ENCODE results near the gene PTTG1.
"Not testable (repeated sequence)": the region's sequence is repeated elsewhere in the genome, so short reads cannot be mapped to it uniquely, and the experiment has no call there.

PTTG1 gene

DNA sequence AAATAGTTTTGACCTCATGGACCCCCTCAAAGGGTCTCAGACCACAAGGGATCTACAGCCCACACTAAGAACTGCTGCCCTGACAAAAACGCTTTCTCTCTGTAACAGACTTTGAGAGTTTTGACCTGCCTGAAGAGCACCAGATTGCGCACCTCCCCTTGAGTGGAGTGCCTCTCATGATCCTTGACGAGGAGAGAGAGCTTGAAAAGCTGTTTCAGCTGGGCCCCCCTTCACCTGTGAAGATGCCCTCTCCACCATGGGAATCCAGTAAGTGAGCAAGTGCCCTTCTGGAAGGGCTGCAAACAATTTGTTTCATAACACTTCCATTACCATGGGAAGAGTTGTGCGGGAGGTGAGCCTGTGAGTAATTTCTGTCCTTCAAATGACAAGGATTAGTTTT lies 6.0 kb downstream of the PTTG1 start:
- DNase-seq = no peak

DNA sequence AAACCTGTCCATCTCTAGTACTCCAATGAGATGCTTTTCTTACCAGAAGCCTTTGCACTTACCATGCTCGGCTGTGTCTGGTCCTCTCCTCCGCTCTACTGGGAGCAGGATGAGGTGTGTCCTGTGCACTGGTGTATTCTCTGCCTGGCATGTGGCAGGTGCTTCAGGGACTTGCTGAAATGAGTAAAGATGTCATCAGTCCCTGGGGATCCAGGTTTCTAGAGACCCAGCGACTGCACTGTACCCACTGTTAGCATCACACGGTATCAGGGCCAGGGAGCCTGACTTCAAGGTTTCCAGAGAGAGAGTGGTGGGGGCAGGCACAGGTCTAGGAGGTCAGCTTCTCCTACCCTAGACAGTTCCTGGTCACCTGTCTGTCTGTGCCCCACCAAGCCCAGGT lies 10.5 kb downstream of the PTTG1 start:
- no peak for DNase-seq

DNA sequence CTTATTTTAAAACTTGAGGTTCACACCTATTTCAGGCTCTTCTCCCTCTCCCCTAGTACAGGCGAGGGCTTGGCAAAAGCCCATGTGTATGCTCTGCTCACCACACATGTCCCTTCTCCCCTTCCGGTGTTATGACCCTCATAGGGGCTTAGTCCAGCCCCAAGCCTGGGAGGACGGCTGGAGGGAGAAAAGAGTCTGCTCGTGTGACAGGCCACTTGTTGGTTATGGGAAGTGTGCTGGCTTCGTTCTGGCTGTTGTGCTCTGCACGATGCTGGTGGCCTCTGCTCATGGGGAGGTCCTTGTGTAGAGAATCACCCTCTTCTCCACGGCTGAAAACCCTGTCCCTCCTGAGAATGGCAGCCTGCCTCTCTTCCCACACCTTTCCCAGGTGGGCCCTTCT lies 11.1 kb downstream of the PTTG1 start:
- DNase-seq = no peak

DNA sequence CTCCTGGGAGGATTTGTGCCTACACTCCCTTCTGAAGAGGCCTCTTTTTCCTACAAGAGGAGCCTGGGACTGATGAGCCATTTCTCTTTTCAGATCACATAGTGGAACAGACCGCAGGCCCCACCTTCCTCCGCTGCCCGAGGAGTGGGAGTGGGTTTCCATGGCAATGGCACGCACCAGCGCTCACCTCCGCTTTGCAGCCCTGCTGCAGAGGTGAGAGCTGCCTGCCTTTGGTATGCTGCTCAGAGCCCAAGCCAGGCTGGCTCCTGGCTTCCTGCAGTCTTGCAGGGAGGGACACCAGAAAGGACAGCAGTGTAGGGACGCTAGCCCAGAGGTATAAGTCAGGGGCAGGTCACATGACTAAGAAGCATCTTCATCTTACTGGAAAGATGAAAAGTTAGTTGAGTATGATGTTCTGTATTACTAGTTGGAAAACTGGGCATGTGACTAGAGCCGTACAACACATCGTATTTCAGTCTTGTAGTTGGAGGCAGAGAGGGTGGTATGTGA lies 12.4 kb downstream of the PTTG1 start:
- DNase-seq = peak; percentile 84

DNA sequence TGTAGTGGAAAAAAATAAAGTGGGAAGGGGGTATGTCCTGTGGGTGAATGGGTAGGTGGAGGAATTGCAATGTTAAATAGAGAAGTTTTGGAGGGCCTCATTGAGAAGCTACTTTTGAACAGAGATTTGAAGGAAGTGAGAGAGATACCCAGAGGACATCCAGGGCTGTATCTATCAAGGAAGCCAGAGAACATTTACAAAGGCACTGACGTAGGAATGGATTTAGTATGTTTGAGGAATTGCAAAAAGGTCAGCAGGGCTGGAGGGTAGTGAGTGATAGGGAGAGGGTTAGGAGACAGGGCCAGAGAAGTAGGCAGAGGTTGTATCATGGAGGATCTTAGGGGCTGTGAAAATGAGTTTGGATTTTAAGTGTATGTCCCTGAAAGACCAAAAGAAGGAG lies 13.9 kb downstream of the PTTG1 start:
- no peak for DNase-seq

DNA sequence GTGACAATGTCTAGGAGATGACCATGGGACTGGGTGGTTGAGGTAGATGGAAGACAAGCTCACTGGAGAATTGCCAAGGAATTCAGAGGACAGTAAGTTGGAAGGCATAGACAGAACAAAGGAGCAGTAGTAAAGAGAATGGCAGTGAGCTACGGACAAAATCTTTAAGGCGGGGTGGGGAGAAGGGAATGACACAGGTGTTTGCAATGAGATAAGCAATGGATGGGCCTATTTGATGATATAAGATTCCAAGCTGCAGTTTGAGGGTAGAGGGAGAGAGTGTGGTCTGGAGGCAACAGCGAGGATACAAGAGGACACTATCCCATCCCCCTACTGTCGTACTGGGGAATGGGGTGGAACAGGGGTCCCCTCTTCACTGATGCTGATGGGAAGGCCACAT lies 14.4 kb downstream of the PTTG1 start:
- no peak for DNase-seq

DNA sequence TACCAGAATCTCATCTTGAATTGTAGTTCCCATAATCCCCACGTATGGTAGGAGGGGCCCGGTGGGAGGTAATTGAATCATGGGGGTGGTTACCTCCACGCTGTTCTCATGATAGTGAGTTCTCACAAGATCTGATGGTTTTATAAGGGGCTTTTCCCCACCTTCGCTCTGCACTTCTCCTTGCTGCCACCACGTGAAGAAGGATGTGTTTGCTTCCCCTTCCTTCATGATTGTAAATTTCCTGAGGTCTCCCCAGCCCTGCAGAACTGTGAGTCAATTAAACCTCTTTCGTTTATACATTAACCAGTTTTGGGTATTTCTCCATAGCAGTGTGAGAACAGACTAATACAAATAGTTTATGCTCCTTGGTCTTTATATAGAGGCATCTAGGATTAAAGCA lies 15.0 kb downstream of the PTTG1 start:
- not testable (repeated sequence) for DNase-seq

DNA sequence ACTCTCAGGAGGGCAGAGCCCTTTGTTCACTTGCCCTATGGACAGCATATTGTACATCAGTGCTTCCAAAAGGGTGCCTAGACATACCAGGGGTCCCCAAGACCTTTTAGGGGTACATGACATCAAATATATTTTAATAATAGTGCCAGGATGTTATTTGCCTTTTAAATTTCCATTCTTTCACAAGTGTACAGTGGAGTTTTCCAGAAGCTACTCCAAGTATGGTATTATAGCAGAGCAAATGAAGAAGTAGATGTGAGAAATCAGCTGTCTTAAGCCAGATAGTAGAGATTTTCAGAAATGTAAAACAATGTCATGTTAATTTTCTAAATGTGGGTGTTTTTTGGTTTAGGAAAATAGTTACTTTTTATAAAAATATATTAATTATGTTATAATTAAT lies 15.6 kb downstream of the PTTG1 start:
- DNase-seq = no peak

DNA sequence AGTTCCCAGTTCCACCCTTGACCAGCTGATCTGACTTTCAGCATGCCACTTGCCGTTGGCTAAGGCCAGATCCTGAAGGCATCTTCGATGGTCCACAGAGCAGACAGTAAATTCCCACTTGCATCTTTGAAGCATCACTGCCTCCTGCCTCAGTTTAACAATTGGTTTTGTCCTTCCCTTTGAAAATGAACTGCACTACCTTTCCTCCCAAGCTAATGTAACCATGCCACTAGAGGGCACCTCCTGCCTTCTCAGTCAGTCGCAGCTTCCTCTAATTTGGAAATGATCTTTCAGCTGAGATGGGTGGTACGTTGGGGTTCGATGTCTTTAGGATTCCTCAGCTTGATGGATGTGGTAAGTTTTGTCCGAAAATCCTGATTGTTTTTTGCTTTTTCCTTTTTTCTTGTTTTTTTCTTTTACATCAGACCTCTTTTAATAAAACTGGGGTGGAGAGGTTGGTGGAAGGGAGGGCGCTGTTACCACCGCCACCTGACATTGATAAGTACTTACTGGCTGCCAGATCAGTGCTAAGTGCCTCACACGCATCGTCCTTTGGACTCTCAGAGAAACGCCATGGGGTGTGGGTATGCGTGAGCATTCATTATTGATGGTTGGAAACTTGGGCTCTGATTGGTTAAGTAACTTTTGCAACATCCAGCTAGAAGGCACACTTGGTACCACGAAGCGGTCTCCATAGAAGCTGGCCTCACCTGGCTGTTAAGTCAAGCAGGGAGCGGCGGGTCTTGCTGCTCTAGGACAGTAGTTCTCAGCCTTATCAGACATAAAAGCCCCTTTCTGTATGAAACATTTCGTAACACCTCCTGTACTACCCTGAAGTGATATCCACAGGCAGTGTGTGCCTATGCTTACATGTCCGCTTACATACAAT lies 16.9 kb downstream of the PTTG1 start:
- peak; percentile 80 for DNase-seq

DNA sequence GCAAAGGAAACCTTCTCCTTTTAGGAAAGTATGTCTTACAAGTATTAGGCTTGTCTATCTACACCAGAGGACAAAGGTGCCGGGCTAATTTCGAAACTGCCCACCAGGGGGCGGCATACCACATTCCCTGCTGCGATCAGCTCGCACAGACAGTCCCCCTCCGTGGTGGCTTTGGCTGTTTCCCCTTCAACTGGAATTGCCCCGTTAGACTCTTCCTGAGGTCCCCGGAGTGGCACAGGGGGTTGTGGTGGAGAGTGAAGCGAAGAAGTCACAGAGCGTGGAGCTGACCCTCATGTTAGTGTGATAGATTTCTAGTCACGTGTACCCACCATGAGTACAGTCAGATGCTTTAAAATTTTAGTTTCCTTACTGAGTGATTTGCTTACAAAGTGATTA lies 17.5 kb downstream of the PTTG1 start:
- peak; percentile 94 for DNase-seq

DNA sequence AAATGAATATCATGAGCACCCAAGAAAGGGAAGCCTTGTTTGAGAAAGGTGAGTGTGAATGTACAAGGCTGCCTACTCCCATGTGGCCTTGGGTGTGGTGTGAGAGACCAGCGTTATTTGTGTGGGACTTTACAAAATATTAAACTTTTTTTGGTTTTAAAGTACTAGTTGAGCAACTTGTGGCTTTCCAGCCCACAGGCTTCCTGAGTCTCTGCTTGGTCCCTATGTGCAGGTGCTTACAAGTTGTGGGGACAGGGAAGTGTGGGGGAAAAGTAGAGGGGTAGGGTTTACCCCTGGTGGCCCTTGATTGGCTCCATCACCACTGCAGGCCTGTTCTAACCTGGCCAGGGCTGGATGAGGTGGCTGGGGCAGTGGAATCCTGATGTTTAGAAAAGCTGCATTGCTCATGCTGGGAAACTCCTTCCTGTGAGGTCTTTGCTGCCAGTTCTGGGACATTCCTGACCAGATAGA lies 19.7 kb downstream of the PTTG1 start:
- DNase-seq = no peak

DNA sequence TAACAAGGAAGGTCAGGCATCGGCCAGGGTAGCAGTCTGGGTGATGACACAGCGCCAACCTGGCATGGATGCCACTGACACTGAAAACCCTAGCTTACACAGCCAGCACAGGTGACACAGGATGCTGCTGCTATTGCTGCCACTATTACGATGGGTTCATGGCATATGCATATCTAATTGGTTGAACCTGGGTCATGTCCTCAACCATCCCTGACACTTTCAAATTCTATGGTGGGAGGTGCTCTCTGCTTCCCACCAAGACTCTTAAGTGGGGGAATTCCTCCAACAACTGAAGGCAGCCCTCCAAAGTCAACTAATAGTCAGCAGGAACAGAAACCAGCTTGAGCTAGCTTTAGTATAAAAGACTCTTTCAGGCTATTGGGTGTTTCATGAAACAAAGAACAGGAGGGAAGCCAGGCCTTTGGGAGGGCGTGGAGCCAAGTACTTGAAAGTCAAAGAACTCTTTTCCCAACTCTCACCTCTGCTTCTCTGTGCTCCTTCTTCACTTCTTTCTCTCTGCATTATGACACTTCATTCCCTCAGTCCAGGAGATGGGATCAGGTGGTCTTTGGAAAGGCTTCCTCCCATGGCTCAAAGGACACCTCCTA lies 21.3 kb downstream of the PTTG1 start:
- DNase-seq = no peak

DNA sequence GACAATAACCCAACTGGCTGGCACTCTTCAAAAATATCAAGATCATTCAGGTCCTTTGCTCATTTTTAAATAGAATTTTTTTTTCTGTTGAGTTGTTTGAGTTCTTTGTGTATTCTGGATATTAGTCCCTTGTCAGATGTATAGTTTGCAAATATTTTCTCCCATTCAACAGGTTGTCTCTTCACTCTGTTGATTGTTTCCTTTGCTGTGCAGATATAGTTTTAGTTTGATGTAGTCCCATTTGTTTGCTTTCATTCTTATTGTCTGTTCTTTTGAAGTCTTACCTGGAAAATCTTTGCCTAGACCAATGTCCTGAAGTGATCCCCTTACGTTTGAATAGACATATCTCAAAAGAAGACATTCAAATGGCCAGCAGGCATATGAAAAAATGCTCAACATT lies 22.8 kb downstream of the PTTG1 start:
- no peak for DNase-seq

DNA sequence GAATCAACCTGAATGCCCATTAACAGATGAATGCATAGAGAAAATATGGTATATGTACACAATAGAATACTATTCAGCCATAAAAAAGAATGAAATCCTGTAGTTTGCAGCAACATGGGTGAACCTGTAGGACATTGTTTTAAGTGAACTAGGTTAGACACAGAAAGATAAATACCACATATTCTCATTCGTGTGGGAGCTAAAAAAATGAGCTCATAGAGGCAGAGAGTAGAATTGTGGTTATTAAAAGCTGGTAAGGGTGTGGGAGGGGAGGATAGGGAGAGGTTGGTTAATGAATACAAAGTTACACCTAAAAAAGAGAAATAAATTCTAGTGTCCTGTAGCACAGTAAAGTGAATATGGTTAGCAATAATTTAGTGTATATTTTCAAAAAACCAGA lies 23.5 kb downstream of the PTTG1 start:
- DNase-seq = no peak

DNA sequence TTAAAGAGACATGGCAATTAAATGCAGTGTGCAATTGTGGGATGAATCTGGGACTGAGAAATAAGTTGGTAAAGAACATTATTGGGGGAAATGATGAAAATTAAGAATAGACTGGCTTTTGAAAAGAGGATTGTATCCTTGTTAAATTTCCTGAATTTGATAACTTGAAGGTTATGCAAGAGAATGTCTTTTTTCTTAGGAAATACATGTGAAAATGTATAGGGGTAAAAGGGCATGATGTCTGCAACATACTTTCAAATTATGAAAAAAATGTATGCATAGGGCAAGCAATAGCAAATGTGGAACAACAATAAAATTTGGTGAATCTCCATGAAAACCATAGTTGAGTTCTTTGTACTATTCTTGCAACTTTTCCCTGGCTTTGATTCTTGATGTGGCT lies 24.1 kb downstream of the PTTG1 start:
- DNase-seq = no peak

DNA sequence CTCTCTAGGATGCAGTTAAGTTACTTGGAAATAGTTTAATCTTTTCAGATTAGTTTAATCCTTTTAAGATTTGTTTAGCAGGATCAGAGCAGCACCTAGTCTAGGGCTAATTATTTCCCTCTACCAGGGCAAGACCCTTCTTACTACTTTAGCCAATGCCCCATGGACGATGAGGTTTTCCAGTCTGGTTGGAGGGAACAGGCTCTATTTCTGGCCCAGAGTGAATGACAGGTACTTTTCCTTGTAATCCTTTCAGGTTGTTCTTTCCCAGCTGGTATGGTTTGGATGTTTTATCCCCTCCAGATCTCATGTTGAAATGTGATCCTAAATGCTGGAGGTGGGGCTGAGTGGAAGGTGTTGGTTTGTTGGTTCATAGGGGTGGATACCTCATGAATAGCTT lies 27.2 kb downstream of the PTTG1 start:
- no peak for DNase-seq

DNA sequence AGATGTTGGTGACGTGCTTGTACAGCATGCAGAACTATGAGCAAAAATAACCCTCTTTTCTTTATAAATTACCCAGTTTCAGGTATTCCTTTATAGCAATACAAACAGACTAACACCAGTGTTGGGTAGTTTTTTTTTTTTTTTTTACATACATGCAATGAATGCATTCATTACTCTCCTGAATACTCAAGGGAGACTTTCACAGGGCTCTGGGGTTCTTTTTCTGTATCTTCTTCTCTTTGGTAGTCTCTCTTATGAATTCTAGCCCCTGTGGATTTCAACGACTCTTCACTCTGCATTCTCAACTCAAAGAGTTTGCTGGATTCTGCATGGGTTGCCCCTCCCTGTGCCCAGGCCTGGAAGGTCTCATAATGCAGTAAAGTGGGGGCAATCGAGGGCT lies 27.8 kb downstream of the PTTG1 start:
- DNase-seq = no peak

DNA sequence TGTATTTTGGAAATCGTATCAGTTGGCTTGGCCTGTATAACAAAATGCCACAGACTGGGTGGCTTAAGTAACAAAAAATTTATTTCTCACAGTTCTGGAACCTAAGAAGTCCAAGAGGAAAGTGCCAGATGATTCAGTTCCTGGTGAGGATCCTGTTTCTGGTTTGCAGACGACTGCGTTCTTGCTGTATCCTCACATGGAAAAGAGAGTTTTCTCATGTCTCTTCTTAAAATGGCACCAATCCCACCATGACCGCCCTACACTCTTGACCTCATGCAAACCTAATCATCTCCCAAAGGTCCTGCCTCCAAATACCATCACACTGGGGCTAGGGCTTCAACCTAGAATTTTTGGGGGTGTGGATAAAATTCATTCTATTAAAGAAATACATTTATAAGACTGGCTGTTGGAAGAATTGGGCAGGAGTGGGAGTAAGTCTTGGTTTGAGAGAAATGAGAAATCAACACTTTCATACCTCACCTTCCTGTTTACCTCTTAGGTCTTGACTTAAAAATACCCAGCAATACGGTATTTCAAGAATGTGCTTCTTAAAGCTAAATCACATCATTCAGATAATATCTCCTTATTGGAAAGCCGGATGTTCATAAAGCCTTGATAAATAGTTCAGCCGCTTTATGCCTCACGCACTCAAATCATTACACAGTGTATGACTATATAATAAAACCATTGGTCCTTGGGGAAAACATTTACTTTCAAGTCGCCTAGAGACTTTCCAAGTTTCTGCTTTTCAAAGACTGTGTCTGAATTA lies 28.7 kb downstream of the PTTG1 start:
- no peak for DNase-seq

DNA sequence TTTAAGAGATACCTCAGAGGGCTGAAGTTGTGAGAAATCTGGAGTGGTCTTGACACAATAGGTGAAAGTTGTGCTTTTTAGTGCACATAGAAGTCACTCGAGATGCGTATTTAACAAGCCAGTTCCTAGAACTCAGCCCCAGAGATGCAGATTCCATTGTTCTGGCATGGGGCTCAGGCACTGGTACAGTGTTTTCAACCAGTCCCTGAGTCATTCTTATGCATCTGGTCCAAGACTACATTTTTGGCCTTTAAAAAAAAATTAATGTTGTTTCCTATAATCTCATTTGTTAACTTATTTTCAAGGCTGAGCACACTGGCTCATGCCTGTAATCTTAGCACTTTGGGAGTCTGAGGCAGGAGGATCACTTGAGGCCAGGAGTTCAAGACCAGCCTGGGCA lies 29.6 kb downstream of the PTTG1 start:
- no peak for DNase-seq

DNA sequence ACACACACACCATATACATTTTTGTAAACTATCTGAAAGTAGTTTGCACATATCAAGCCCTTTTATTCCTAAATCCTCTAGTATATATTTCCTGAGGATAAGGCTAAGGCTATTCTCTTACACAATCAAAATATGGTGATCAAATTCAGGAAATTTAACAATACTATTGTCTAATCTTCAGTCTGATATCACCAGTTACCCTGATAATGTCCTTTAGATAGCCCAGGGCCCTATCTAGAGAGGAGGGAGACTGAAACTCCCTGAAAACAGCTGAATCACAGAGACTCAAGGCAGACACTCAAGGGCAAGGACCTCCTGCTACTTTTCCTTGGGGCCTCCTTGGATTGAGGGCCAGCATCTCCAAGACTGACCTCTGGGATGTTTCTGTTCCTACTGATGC lies 30.4 kb downstream of the PTTG1 start:
- no peak for DNase-seq

DNA sequence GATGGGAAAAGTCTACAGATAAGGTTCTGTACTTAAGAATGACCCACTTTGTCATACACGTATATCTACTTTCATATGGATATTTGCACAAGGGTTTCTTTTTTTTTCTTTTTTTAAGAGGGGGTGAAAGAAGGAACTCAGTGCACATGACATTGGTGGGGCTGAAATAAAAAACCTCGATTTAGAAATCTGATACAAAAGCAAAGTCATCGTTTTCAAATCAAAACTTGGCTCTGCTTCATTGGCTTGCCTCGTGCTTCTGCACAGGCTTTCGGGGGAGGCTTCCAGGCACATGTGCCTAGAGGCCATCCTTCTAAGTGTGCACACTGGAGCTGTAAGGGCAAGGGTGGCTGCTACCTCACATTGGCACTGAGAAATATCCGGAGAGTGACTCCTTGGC lies 31.1 kb downstream of the PTTG1 start:
- no peak for DNase-seq

DNA sequence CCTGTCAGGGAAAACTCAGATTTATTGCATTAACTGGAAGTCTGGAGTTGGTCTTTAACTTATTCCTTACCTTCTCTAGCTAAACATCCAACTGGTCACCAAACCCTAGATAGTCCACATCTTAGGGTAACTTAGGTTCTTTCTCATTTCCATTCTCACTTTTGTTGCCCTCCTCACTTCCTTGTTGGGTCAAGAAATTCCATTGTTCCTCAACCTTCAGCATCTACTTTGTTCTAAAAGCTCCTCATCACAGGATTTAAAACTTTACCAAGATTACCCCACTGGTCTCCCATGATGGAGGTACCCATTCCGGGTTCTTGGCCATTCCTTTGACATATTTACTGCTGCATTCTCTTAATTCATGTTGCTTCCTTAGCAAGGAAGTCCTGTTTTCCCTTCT lies 32.1 kb downstream of the PTTG1 start:
- DNase-seq = no peak

DNA sequence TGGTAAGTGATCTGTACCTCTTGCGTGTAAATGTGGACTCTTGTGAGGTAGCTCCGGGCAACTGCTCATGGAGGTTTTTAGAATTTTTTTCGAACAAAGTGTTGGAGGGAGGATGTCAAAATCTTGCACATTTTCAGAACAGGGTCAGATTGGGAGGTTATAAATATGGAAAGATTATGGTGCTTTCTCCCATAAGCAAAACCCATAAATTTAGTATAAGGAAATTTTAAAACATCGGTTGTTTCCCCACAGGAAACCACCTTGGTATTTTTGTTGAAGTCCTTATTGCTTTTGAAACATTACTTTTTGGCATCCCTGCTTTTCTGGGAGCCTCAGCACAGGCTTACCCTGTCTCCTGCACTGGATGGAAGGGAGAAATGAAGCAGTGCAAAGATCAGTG lies 33.9 kb downstream of the PTTG1 start:
- no peak for DNase-seq

Measured in eye (tissue), 1 donor.